Colonic mucosa (tissue), 4 donors: Measurements from ENCODE around the gene TFF2. TPM values are rescaled to one million over a fixed set of nuclear protein-coding genes. Genes with fewer than 3 reads are reported as not detected.

Source experiments
- DNase-seq: peaks from one replicate; pipeline ENCODE4 v3.0.0-alpha.2; 2020
- H3K27ac ChIP-seq: fragments of 200-600 bp; one replicate; pipeline ENCODE4 v1.8.0; 2021
- H3K27me3 ChIP-seq: fragments of 200-600 bp; one replicate; pipeline ENCODE4 v1.8.0; 2021
- H3K36me3 ChIP-seq: fragments of 200-600 bp; one replicate; pipeline ENCODE4 v1.8.0; 2021
- H3K4me1 ChIP-seq: fragments of 200-600 bp; one replicate; pipeline ENCODE4 v1.8.0; 2021; ENCODE audit warnings: mild to moderate bottlenecking
- H3K4me3 ChIP-seq: fragments of 200-600 bp; one replicate; pipeline ENCODE4 v1.8.0; 2021
- H3K9ac ChIP-seq, 2 donors: one replicate each; pipeline ENCODE4 v1.7.0; 2013; ENCODE audit warnings: control low read depth in 2 of 2, low read depth in 2 of 2, low read length in 2 of 2
- H3K9me3 ChIP-seq: fragments of 200-600 bp; one replicate; pipeline ENCODE4 v1.8.0; 2021
- CTCF ChIP-seq: fragments of 200-600 bp; IDR thresholded peaks from one replicate; pipeline ENCODE4 v1.8.0; 2022; ENCODE audit warnings: antibody characterized with exemption, mild to moderate bottlenecking
- intact Hi-C: fragments of 100-400 bp; cut with DNase I; formaldehyde crosslinking; loops from one replicate; pipeline ENCODE4 v1.14.1; 2022
- total RNA-seq, 2 donors: library from RNA; stranded (reverse); fragmentation: NEBNext Ultra II Directional in 1 of 2; extraction: Animal tissue kit (Norgen Biotek cat#: 25700) in 1 of 2; gene quantifications; one replicate each; pipeline ENCODE4 v1.2.1, GENCODE V29; 2021
- donor health status: healthy.
- donor health status: DM: no; HTN: no; CAD: no.
- donor health status: DM: no; HTN: no; CAD: no.

TFF2 gene
- total RNA-seq, 2 donors from 2014 or later = 2.3 to 2.5 TPM

- DNase-seq = no peak
- Histone ChIP-seq H3K4me1 (no peaks in the 10 kb centered on the region), H3K36me3 (no peaks in the 10 kb centered on the region), H3K27ac (no peak overlapping the region), H3K27me3 (no peaks in the 10 kb centered on the region), H3K9me3 (no peaks in the 10 kb centered on the region), H3K9ac (no peak overlapping the region), H3K4me3 (no peak overlapping the region)
- intact Hi-C loops = no loop called here
- no peak for TF ChIP-seq CTCF
Measured at GRCh38 chr21:42347601-42348327, 3.0 kb downstream of the TFF2 start.

GRCh38 chr21:42346866-42347600, 3.8 kb downstream of the TFF2 start:
- Histone ChIP-seq H3K9me3 (no peaks in the 10 kb centered on the region), H3K36me3 (no peaks in the 10 kb centered on the region), H3K9ac (no peak overlapping the region), H3K27me3 (no peaks in the 10 kb centered on the region), H3K4me1 (no peaks in the 10 kb centered on the region), H3K27ac (no peak overlapping the region), H3K4me3 (no peak overlapping the region)
- no peak for TF ChIP-seq CTCF
- peak; percentile 16 for DNase-seq
- intact Hi-C loops = no loop called here

GRCh38 chr21:42346441-42346840, 4.4 kb downstream of the TFF2 start:
- Histone ChIP-seq H3K36me3 (no peaks in the 10 kb centered on the region), H3K27ac (no peak overlapping the region), H3K4me3 (no peak overlapping the region), H3K9me3 (no peaks in the 10 kb centered on the region), H3K4me1 (no peaks in the 10 kb centered on the region), H3K27me3 (no peaks in the 10 kb centered on the region), H3K9ac (no peak overlapping the region)
- intact Hi-C loops = no loop called here
- peak; percentile 10 for DNase-seq
- TF ChIP-seq CTCF = no peak

- TF ChIP-seq CTCF = no peak
- Histone ChIP-seq H3K9me3 (no peaks in the 10 kb centered on the region), H3K36me3 (no peaks in the 10 kb centered on the region), H3K4me3 (no peak overlapping the region), H3K4me1 (no peaks in the 10 kb centered on the region), H3K27me3 (no peaks in the 10 kb centered on the region), H3K27ac (no peak overlapping the region), H3K9ac (no peak overlapping the region)
- no peak for DNase-seq
- intact Hi-C loops = no loop called here
Measured at GRCh38 chr21:42344631-42345030, 6.2 kb downstream of the TFF2 start.

GRCh38 chr21:42343963-42344510, 6.8 kb downstream of the TFF2 start:
- no peak overlapping the region for H3K9ac ChIP-seq
- no peaks in the 10 kb centered on the region for H3K9me3 ChIP-seq
- no peak for TF ChIP-seq CTCF
- H3K27me3 ChIP-seq = no peaks in the 10 kb centered on the region
- H3K4me1 ChIP-seq = no peaks in the 10 kb centered on the region
- intact Hi-C loops = no loop called here
- H3K27ac ChIP-seq = no peak overlapping the region
- DNase-seq = peak; percentile 13
- H3K36me3 ChIP-seq = no peaks in the 10 kb centered on the region
- H3K4me3 ChIP-seq = no peak overlapping the region
